Urinary bladder (tissue), 4 donors: Measurements from ENCODE around the gene KREMEN2. TPM values are rescaled to one million over a fixed set of nuclear protein-coding genes. Genes with fewer than 3 reads are reported as not detected.

Experiments used
- DNase-seq: peaks from one replicate; pipeline ENCODE4 v3.0.0-alpha.2; 2015; ENCODE audit errors: extremely low spot score
- H3K27ac ChIP-seq: one replicate; pipeline ENCODE4 v1.5.1; 2013; ENCODE audit warnings: low read depth, mild to moderate bottlenecking, moderate library complexity
- H3K36me3 ChIP-seq: one replicate; pipeline ENCODE4 v1.6.1; 2013; ENCODE audit warnings: mild to moderate bottlenecking, moderate library complexity; ENCODE audit not compliant: insufficient read depth
- H3K4me1 ChIP-seq: one replicate; pipeline ENCODE4 v1.6.1; 2013; ENCODE audit warnings: mild to moderate bottlenecking, moderate library complexity; ENCODE audit not compliant: insufficient read depth
- H3K4me3 ChIP-seq: one replicate; pipeline ENCODE4 v1.5.1; 2013; ENCODE audit warnings: low read depth, low read length
- WGBS: extraction: QIAGEN DNeasy Blood & Tissue Kit; methylation state at CpG from one replicate; pipeline ENCODE4 v1.1.7; 2013; 5-methylcytosine and 5-hydroxymethylcytosine counted together
- polyA plus RNA-seq: library from polyadenylated mRNA; stranded (reverse); fragments of 200-250 nt; gene quantifications from one replicate; pipeline ENCODE4 v1.2.3, GENCODE V29; 2013
- total RNA-seq: library from RNA; depleted of rRNA; stranded (reverse); fragments of >200 nt; gene quantifications from one replicate; pipeline ENCODE4 v1.2.3, GENCODE V29; 2014
- donor health status: healthy with polysubstance abuse.
- donor health status: healthy.

Gene KREMEN2
- total and polyA plus RNA-seq, 2 donors = 0.11 TPM; not detected in 1

- no peak for DNase-seq
- Histone ChIP-seq H3K27ac (no peak overlapping the region), H3K36me3 (no peaks in the 10 kb centered on the region), H3K4me1 (peaks cover 2% of the 10 kb centered on the region), H3K4me3 (no peak overlapping the region)
- WGBS = 80% methylated on average over 5 of the region's 5 CpGs
Observed at GRCh38 chr16:2973093-2973492, 9.0 kb downstream of the KREMEN2 start.

- DNase-seq = no peak
- Histone ChIP-seq H3K36me3 (no peaks in the 10 kb centered on the region), H3K27ac (no peak overlapping the region), H3K4me3 (no peak overlapping the region), H3K4me1 (peaks cover 2% of the 10 kb centered on the region)
- 91% methylated on average over 17 of the region's 17 CpGs for whole genome bisulfite sequencing
Observed at GRCh38 chr16:2973605-2974318, 9.7 kb downstream of the KREMEN2 start.

GRCh38 chr16:2974319-2975056, 10.4 kb downstream of the KREMEN2 start:
- H3K36me3 ChIP-seq = no peaks in the 10 kb centered on the region
- DNase-seq = no peak
- H3K27ac ChIP-seq = no peak overlapping the region
- peaks cover 2% of the 10 kb centered on the region for H3K4me1 ChIP-seq
- H3K4me3 ChIP-seq = no peak overlapping the region
- WGBS = 93% methylated on average over 15 of the region's 15 CpGs

- H3K36me3 ChIP-seq = no peaks in the 10 kb centered on the region
Observed at GRCh38 chr16:2975161-2975795, 11.2 kb downstream of the KREMEN2 start.

GRCh38 chr16:2976201-2976600, 12.1 kb downstream of the KREMEN2 start:
- WGBS = 95% methylated on average over 7 of the region's 7 CpGs
- H3K4me3 ChIP-seq = no peak overlapping the region
- no peaks in the 10 kb centered on the region for H3K36me3 ChIP-seq
- no peak overlapping the region for H3K27ac ChIP-seq
- no peak for DNase-seq
- H3K4me1 ChIP-seq = no peaks in the 10 kb centered on the region

More at GRCh38 chr16:2975161-2975795, 11.2 kb downstream of the KREMEN2 start:
- DNase-seq = no peak
- Histone ChIP-seq H3K4me3 (no peak overlapping the region), H3K27ac (no peak overlapping the region), H3K4me1 (no peaks in the 10 kb centered on the region)
- WGBS = 95% methylated on average over 28 of the region's 28 CpGs

- no peak for DNase-seq
- Histone ChIP-seq H3K4me3 (no peak overlapping the region), H3K4me1 (no peaks in the 10 kb centered on the region), H3K36me3 (no peaks in the 10 kb centered on the region), H3K27ac (no peak overlapping the region)
- 95% methylated on average over 15 of the region's 15 CpGs for WGBS
Observed at GRCh38 chr16:2976673-2977072, 12.6 kb downstream of the KREMEN2 start.

GRCh38 chr16:2977440-2977839, 13.4 kb downstream of the KREMEN2 start:
- WGBS = 82% methylated on average over 6 of the region's 6 CpGs
- no peak overlapping the region for H3K27ac ChIP-seq

GRCh38 chr16:2979669-2980226, 15.7 kb downstream of the KREMEN2 start:
- Histone ChIP-seq H3K4me1 (no peaks in the 10 kb centered on the region), H3K27ac (no peak overlapping the region), H3K36me3 (no peaks in the 10 kb centered on the region), H3K4me3 (peak overlapping the region; percentile 77)
- no peak for DNase-seq
- 8% methylated on average over 43 of the region's 43 CpGs for WGBS

More at GRCh38 chr16:2977440-2977839, 13.4 kb downstream of the KREMEN2 start:
- H3K4me3 ChIP-seq = no peak overlapping the region
- no peaks in the 10 kb centered on the region for H3K36me3 ChIP-seq
- H3K4me1 ChIP-seq = no peaks in the 10 kb centered on the region
- no peak for DNase-seq

- H3K36me3 ChIP-seq = no peaks in the 10 kb centered on the region
- H3K4me1 ChIP-seq = no peaks in the 10 kb centered on the region
- whole genome bisulfite sequencing = 5% methylated on average over 91 of the region's 91 CpGs
- H3K4me3 ChIP-seq = peak within 1 kb of the TSS; percentile 77
- DNase-seq = peak; percentile 62
- H3K27ac ChIP-seq = peak within 1 kb of the TSS; percentile 88
Observed at GRCh38 chr16:2980227-2981176, 16.4 kb downstream of the KREMEN2 start, which contains the start of gene PKMYT1. PKMYT1 (minus strand) TSS chr16:2980446; CDS start chr16:2979657, 789 bp downstream.

GRCh38 chr16:2981177-2981898, 17.3 kb downstream of the KREMEN2 start:
- DNase-seq = no peak
- no peak overlapping the region for H3K4me3 ChIP-seq
- H3K27ac ChIP-seq = no peak overlapping the region
- H3K4me1 ChIP-seq = no peaks in the 10 kb centered on the region
- no peaks in the 10 kb centered on the region for H3K36me3 ChIP-seq
- WGBS = 40% methylated on average over 33 of the region's 33 CpGs

- no peaks in the 10 kb centered on the region for H3K36me3 ChIP-seq
- no peak for DNase-seq
- WGBS = 71% methylated on average over 4 of the region's 4 CpGs
- no peak overlapping the region for H3K27ac ChIP-seq
- no peaks in the 10 kb centered on the region for H3K4me1 ChIP-seq
- H3K4me3 ChIP-seq = no peak overlapping the region
Observed at GRCh38 chr16:2981899-2982250, 17.8 kb downstream of the KREMEN2 start.

GRCh38 chr16:2982402-2982801, 18.3 kb downstream of the KREMEN2 start:
- 83% methylated on average over 5 of the region's 5 CpGs for WGBS
- no peak for DNase-seq
- Histone ChIP-seq H3K4me3 (no peak overlapping the region), H3K4me1 (no peaks in the 10 kb centered on the region), H3K36me3 (no peaks in the 10 kb centered on the region), H3K27ac (no peak overlapping the region)
